ENCODE measurements around the gene FGR. TPM values are rescaled to one million over a fixed set of nuclear protein-coding genes. Genes with fewer than 3 reads are reported as not detected.

Gene FGR
- total RNA-seq, 2 experiments from 2014 or later, result 0.30 to 1.8 TPM

GRCh38 chr1:27614625-27615344 lies 20.2 kb downstream of the FGR start:
- CTCF ChIA-PET, result interaction anchor here (0.6 to 23.8 kb wide), 3 partner anchors 15 to 1006 kb away, joined by 3 to 536 read pairs (median 3); partner anchors contain the start of gene IFI6
- H3K36me3 Mint-ChIP-seq, result no peaks in the 10 kb centered on the region
- peaks cover 37% of the 10 kb centered on the region for H3K4me1 Mint-ChIP-seq
- ATAC-seq, result no peak
- H3K27me3 Mint-ChIP-seq, result no peaks in the 10 kb centered on the region
- no peak overlapping the region for H3K4me3 Mint-ChIP-seq
- no peak for DNase-seq
- H3K9me3 Mint-ChIP-seq (ENCODE audit: low read depth), result no peaks in the 10 kb centered on the region
- no peak overlapping the region for H3K27ac Mint-ChIP-seq

GRCh38 chr1:27614043-27614624 lies 20.9 kb downstream of the FGR start:
- Mint-ChIP-seq H3K4me1 (peaks cover 31% of the 10 kb centered on the region), H3K9me3 (ENCODE audit: low read depth) (no peaks in the 10 kb centered on the region), H3K4me3 (no peak overlapping the region), H3K36me3 (no peaks in the 10 kb centered on the region), H3K27ac (no peak overlapping the region), H3K27me3 (no peaks in the 10 kb centered on the region)
- CTCF ChIA-PET, result interaction anchor here (0.6 to 23.8 kb wide), 4 partner anchors 15 to 1005 kb away, joined by 3 to 536 read pairs (median 3); partner anchors contain the start of gene IFI6
- DNase-seq (no peak), ATAC-seq (no peak)

GRCh38 chr1:27612718-27613117 lies 22.3 kb downstream of the FGR start:
- Mint-ChIP-seq H3K4me1 (peaks cover 19% of the 10 kb centered on the region), H3K36me3 (no peaks in the 10 kb centered on the region), H3K4me3 (no peak overlapping the region), H3K27me3 (no peaks in the 10 kb centered on the region), H3K9me3 (ENCODE audit: low read depth) (no peaks in the 10 kb centered on the region), H3K27ac (no peak overlapping the region)
- ATAC-seq (no peak), DNase-seq (no peak)
- CTCF ChIA-PET, result interaction anchor here (23.8 kb wide), 1 partner anchor 54 kb away, joined by 536 read pairs; the partner anchor contains the start of gene IFI6

GRCh38 chr1:27611450-27611849 lies 23.5 kb downstream of the FGR start:
- Mint-ChIP-seq H3K4me3 (no peak overlapping the region), H3K9me3 (ENCODE audit: low read depth) (no peaks in the 10 kb centered on the region), H3K4me1 (peaks cover 20% of the 10 kb centered on the region), H3K27ac (no peak overlapping the region), H3K36me3 (no peaks in the 10 kb centered on the region), H3K27me3 (no peaks in the 10 kb centered on the region)
- no peak for DNase-seq
- CTCF ChIA-PET, result interaction anchor here (8.7 to 23.8 kb wide), 3 partner anchors 55 to 211 kb away, joined by 100 to 536 read pairs (median 128); partner anchors contain the start of gene IFI6
- ATAC-seq, result no peak

- no peak overlapping the region for H3K4me3 Mint-ChIP-seq
- H3K36me3 Mint-ChIP-seq, result no peaks in the 10 kb centered on the region
- H3K27ac Mint-ChIP-seq, result no peak overlapping the region
- H3K4me1 Mint-ChIP-seq, result peaks cover 21% of the 10 kb centered on the region
- no peaks in the 10 kb centered on the region for H3K27me3 Mint-ChIP-seq
- ATAC-seq (no peak), DNase-seq (no peak)
- no peaks in the 10 kb centered on the region for H3K9me3 Mint-ChIP-seq (ENCODE audit: low read depth)
- CTCF ChIA-PET, result interaction anchor here (0.8 to 23.8 kb wide), 14 partner anchors 9 to 244 kb away, joined by 3 to 536 read pairs (median 10); partner anchors contain the start of gene IFI6
These were observed 25.3 kb downstream of the FGR start for GRCh38 chr1:27609618-27610240.

- DNase-seq, result no peak
- Mint-ChIP-seq H3K36me3 (no peaks in the 10 kb centered on the region), H3K27ac (no peak overlapping the region), H3K27me3 (no peaks in the 10 kb centered on the region), H3K9me3 (ENCODE audit: low read depth) (no peaks in the 10 kb centered on the region), H3K4me3 (no peak overlapping the region), H3K4me1 (peaks cover 21% of the 10 kb centered on the region)
- peak; percentile 28 for ATAC-seq
- CTCF ChIA-PET, result interaction anchor here (1.0 to 23.8 kb wide), 18 partner anchors 9 to 311 kb away, joined by 3 to 536 read pairs (median 7); partner anchors contain the start of genes IFI6 and MAP3K6
These were observed 25.8 kb downstream of the FGR start for GRCh38 chr1:27609210-27609555.

GRCh38 chr1:27607239-27607804 lies 27.7 kb downstream of the FGR start:
- no peak overlapping the region for H3K4me3 Mint-ChIP-seq
- H3K36me3 Mint-ChIP-seq, result no peaks in the 10 kb centered on the region
- H3K4me1 Mint-ChIP-seq, result peaks cover 20% of the 10 kb centered on the region
- H3K27ac Mint-ChIP-seq, result no peak overlapping the region
- H3K9me3 Mint-ChIP-seq (ENCODE audit: low read depth), result no peaks in the 10 kb centered on the region
- no peaks in the 10 kb centered on the region for H3K27me3 Mint-ChIP-seq
- CTCF ChIA-PET, result interaction anchor here (0.7 to 23.8 kb wide), 33 partner anchors 11 to 311 kb away, joined by 3 to 536 read pairs (median 5); partner anchors contain the start of genes FAM76A, GPR3, IFI6 and SYTL1
- DNase-seq, result no peak
- ATAC-seq, result no peak

- CTCF ChIA-PET, result interaction anchor here (0.7 to 23.8 kb wide), 32 partner anchors 12 to 310 kb away, joined by 3 to 536 read pairs (median 5); partner anchors contain the start of genes GPR3, IFI6 and SYTL1
- peaks cover 22% of the 10 kb centered on the region for H3K4me1 Mint-ChIP-seq
- H3K36me3 Mint-ChIP-seq, result no peaks in the 10 kb centered on the region
- no peak overlapping the region for H3K4me3 Mint-ChIP-seq
- no peaks in the 10 kb centered on the region for H3K27me3 Mint-ChIP-seq
- H3K9me3 Mint-ChIP-seq (ENCODE audit: low read depth), result no peaks in the 10 kb centered on the region
- DNase-seq (no peak), ATAC-seq (no peak)
- H3K27ac Mint-ChIP-seq, result peak overlapping the region; percentile 69
These were observed 28.2 kb downstream of the FGR start for GRCh38 chr1:27606708-27607238.

GRCh38 chr1:27605796-27606707 lies 28.9 kb downstream of the FGR start:
- Mint-ChIP-seq H3K9me3 (ENCODE audit: low read depth) (no peaks in the 10 kb centered on the region), H3K36me3 (no peaks in the 10 kb centered on the region), H3K27ac (peak overlapping the region; percentile 69), H3K4me3 (no peak overlapping the region), H3K27me3 (no peaks in the 10 kb centered on the region), H3K4me1 (peaks cover 24% of the 10 kb centered on the region)
- CTCF ChIA-PET, result interaction anchor here (0.6 to 23.8 kb wide), 48 partner anchors 12 to 310 kb away, joined by 3 to 536 read pairs (median 5); partner anchors contain the start of genes GPR3, IFI6 and SYTL1
- peak; percentile 72 for DNase-seq
- no peak for ATAC-seq

GRCh38 chr1:27605300-27605766 lies 29.7 kb downstream of the FGR start:
- no peak for DNase-seq
- H3K9me3 Mint-ChIP-seq (ENCODE audit: low read depth), result no peaks in the 10 kb centered on the region
- peak overlapping the region; percentile 94 for H3K4me3 Mint-ChIP-seq
- H3K4me1 Mint-ChIP-seq, result peaks cover 26% of the 10 kb centered on the region
- no peaks in the 10 kb centered on the region for H3K27me3 Mint-ChIP-seq
- H3K27ac Mint-ChIP-seq, result no peak overlapping the region
- CTCF ChIA-PET, result interaction anchor here (0.6 to 23.8 kb wide), 29 partner anchors 10 to 309 kb away, joined by 3 to 536 read pairs (median 6); partner anchors contain the start of gene IFI6
- H3K36me3 Mint-ChIP-seq, result no peaks in the 10 kb centered on the region
- ATAC-seq, result no peak

- H3K4me3 Mint-ChIP-seq, result peak overlapping the region; percentile 94
- CTCF ChIA-PET, result interaction anchor here (0.6 to 23.8 kb wide), 29 partner anchors 9 to 305 kb away, joined by 3 to 536 read pairs (median 5); partner anchors contain the start of gene IFI6
- ATAC-seq, result no peak
- no peak overlapping the region for H3K27ac Mint-ChIP-seq
- peaks cover 31% of the 10 kb centered on the region for H3K4me1 Mint-ChIP-seq
- H3K27me3 Mint-ChIP-seq, result no peaks in the 10 kb centered on the region
- no peaks in the 10 kb centered on the region for H3K36me3 Mint-ChIP-seq
- no peaks in the 10 kb centered on the region for H3K9me3 Mint-ChIP-seq (ENCODE audit: low read depth)
- DNase-seq, result no peak
These were observed 30.2 kb downstream of the FGR start for GRCh38 chr1:27604579-27605299.
